GM12875 (cell line): ENCODE data around the gene TMSB15B.
"Not testable (repeated sequence)": the region's sequence is repeated elsewhere in the genome, so short reads cannot be mapped to it uniquely, and the experiment has no call there.

Source experiments
- H3K4me3 ChIP-seq: one replicate; pipeline ENCODE4 v1.5.1; 2011; ENCODE audit warnings: low read depth, low read length, control low read depth
- CTCF ChIP-seq: IDR thresholded peaks from 2 replicates; pipeline ENCODE4 v1.5.1; 2011; ENCODE audit warnings: low read depth, mild to moderate bottlenecking, control low read depth, inconsistent platforms, low read length, moderate library complexity, borderline replicate concordance; ENCODE audit not compliant: insufficient read depth

The TMSB15B gene

DNA sequence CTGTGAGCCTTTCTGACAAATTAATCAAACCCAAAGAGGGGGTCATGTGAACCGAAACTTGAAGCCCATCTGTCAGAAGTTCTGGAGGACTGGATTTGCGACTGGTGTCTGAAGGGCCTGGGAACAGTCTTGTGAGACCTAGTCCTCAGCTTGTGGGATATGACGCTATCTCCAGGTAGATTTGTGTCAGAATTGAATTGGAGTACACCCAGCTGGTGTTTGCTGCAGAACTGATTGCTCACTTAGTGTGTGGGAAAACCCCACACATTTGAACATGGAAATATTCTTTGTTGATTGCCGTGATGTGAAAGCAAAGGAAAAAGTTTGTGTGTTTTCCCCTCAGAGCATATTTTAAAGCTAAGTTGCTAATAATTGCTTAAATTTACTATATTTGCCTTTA lies 30.3 kb upstream of the TMSB15B start:
- TF ChIP-seq CTCF: no peak

GRCh38 chrX:103940257-103940656 lies 22.2 kb upstream of the TMSB15B start:
- H3K4me3 ChIP-seq: not testable (repeated sequence)

More for the DNA sequence above, 30.3 kb upstream of the TMSB15B start:
- no peak overlapping the region for H3K4me3 ChIP-seq

DNA sequence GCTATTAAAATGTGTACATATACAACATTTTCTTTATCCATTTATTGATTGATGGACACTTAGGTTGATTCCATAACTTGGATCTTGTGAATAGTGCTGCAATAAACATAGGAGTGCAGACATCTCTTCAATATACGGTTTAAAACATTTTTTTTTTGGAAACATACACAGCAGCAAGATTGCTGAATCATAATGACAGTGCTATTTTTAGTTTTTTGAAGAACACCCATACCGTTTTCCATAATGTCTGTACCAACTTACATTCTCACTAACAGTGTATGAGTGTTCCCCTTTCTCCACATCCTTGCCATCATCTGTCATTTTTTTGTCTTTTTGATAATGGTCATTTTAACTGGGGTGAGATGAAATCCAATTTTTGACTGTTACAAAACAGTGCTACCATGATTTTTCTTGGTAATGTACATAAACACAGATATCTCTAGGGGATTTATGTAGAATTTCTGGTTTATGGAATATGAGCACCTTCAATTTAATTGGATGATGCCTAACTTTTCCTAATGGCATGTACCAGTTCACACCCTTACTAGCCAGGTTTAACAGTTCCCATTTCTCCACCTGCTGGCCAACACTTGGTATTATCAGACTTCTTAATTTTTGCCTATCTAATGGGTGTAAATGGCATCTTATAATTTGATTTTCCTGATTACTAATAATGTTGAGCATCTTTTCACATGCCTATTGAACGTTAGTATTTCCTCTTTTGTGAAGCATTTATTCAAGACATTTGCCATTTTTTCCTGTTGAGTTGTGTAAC lies 21.0 kb upstream of the TMSB15B start:
- H3K4me3 ChIP-seq: no peak overlapping the region
- TF ChIP-seq CTCF: peak; percentile 33; the same call in 1 of the 2 replicates

- no peak for TF ChIP-seq CTCF
- H3K4me3 ChIP-seq: no peak overlapping the region
Observed at GRCh38 chrX:103949506-103949905, 12.9 kb upstream of the TMSB15B start.

DNA sequence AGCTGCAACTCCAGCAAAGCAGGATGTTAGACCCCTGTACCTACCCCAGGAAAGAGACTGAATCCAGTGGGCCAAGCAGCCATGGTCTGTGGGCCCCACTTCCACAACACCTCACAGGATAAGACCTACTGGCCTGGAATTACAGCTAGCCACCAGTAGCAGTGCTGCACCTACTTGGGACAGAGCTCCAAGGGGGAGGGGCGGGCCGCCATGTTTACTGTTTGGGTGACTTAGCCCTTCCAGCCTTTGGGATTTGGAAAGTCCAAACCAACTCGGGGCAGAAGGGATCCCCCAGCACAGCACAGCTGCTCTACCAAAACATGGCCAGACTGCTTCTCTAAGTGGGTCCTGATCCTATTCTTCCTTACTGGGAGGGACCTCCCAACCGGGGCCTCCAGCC lies 9.1 kb upstream of the TMSB15B start:
- no peak for TF ChIP-seq CTCF
- no peak overlapping the region for H3K4me3 ChIP-seq

DNA sequence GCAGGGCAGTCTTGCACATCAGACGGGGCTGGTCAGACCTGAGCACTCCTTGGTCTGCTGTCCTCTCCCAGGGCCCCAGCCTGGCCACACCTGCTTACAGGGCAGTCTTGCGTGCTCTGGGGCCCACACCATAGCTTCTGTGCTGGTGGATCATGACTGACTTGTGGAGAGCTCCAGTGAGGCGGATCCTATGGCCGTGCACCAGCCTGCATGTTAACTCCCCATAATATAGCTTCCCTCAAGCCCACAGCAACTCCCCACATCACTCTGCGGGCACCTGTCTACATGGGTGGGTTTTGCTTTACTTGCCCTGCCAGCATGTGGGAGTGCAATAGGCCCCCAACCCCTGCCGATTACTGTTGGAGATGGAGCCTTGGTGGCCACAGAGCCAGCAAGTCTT lies 8.2 kb upstream of the TMSB15B start:
- TF ChIP-seq CTCF: no peak
- H3K4me3 ChIP-seq: no peak overlapping the region

GRCh38 chrX:103960599-103960998 lies 1.8 kb upstream of the TMSB15B start:
- not testable (repeated sequence) for H3K4me3 ChIP-seq

DNA sequence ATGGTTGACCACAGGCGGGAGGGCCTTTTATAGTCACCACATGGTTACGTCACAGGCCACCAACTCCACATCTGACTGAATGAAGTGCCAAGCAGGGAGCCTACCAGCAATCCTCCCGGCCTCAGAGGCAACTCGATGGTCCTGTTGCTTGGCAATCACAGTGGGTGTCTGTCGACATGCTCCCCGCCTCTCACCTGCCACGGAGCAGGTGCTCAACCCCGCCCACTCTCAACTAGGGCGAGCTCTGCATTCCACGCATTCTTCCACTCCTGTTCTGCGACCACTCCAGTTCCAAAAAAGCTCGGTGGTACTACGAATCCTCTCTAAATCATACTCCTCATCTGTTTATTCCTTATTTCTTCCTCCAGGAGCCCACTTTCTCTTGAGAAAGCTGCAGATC lies 21.1 kb downstream of the TMSB15B start:
- not testable (repeated sequence) for H3K4me3 ChIP-seq

- H3K4me3 ChIP-seq: no peak overlapping the region
- no peak for TF ChIP-seq CTCF
Observed at GRCh38 chrX:103999234-103999633, 36.8 kb downstream of the TMSB15B start.
